Uterus (tissue), 2 donors: ENCODE results near the gene DND1.

Experiments
- CTCF ChIP-seq, 4 experiments: fragments of 200-600 bp in 2 of 4; fragments of 450-650 bp in 2 of 4; sonication (generic) in 2 of 4; IDR thresholded peaks; one replicate each; pipeline ENCODE4 v1.5.1; 2016 to 2019; ENCODE audit warnings: antibody characterized with exemption in 4 of 4, mild to moderate bottlenecking in 2 of 4, moderate library complexity in 1 of 4
- POLR2A ChIP-seq, 2 donors: fragments of 450-650 bp; IDR thresholded peaks; one replicate each; pipeline ENCODE4 v1.6.1; 2016; ENCODE audit warnings: antibody characterized with exemption in 2 of 2, mild to moderate bottlenecking in 1 of 2, moderate library complexity in 1 of 2

- TF ChIP-seq CTCF (IDR thresholded peaks at IDR 0.05) (no peak), POLR2A (IDR thresholded peaks at IDR 0.05) (no peak)
Measured at GRCh38 chr5:140627972-140628371, 45.4 kb downstream of the DND1 start.
